IPS-18a (cell line): ENCODE measurements around the gene ARID1A.

ENCODE experiments used
- H3K27ac ChIP-seq: one replicate; pipeline ENCODE4 v1.5.1; 2013; ENCODE audit warnings: low read length
- H3K27me3 ChIP-seq: one replicate; pipeline ENCODE4 v1.6.1; 2013; ENCODE audit warnings: mild to moderate bottlenecking, low read length; ENCODE audit not compliant: control insufficient read depth, insufficient read depth
- H3K36me3 ChIP-seq: one replicate; pipeline ENCODE4 v1.6.1; 2013; ENCODE audit warnings: low read depth, low read length; ENCODE audit not compliant: control insufficient read depth
- H3K4me1 ChIP-seq: one replicate; pipeline ENCODE4 v1.6.1; 2013; ENCODE audit warnings: low read depth, low read length; ENCODE audit not compliant: control insufficient read depth
- H3K4me3 ChIP-seq: one replicate; pipeline ENCODE4 v1.5.1; 2013; ENCODE audit warnings: low read length
- H3K9ac ChIP-seq: one replicate; pipeline ENCODE4 v1.6.1; 2013; ENCODE audit warnings: mild to moderate bottlenecking, low read length, moderate library complexity
- H3K9me3 ChIP-seq: one replicate; pipeline ENCODE4 v1.6.1; 2013; ENCODE audit warnings: low read depth, low read length; ENCODE audit not compliant: control insufficient read depth

The ARID1A gene

GRCh38 chr1:26749458-26749857 lies 53.6 kb downstream of the ARID1A start:
- H3K36me3 ChIP-seq, result peaks cover 76% of the 10 kb centered on the region
- no peak overlapping the region for H3K27ac ChIP-seq
- H3K4me3 ChIP-seq, result no peak overlapping the region
- no peaks in the 10 kb centered on the region for H3K4me1 ChIP-seq
- H3K9me3 ChIP-seq, result no peaks in the 10 kb centered on the region
- no peak overlapping the region for H3K9ac ChIP-seq
- H3K27me3 ChIP-seq, result no peaks in the 10 kb centered on the region

- Histone ChIP-seq H3K4me3 (no peak overlapping the region), H3K9me3 (no peaks in the 10 kb centered on the region), H3K4me1 (no peaks in the 10 kb centered on the region), H3K27ac (no peak overlapping the region), H3K9ac (no peak overlapping the region), H3K27me3 (no peaks in the 10 kb centered on the region), H3K36me3 (peaks cover 73% of the 10 kb centered on the region)
Measured at GRCh38 chr1:26750428-26750827, 54.6 kb downstream of the ARID1A start.

GRCh38 chr1:26752519-26752918 lies 56.7 kb downstream of the ARID1A start:
- H3K27me3 ChIP-seq, result no peaks in the 10 kb centered on the region
- no peak overlapping the region for H3K27ac ChIP-seq
- no peak overlapping the region for H3K9ac ChIP-seq
- H3K4me3 ChIP-seq, result no peak overlapping the region
- no peaks in the 10 kb centered on the region for H3K9me3 ChIP-seq
- no peaks in the 10 kb centered on the region for H3K4me1 ChIP-seq
- H3K36me3 ChIP-seq, result peaks cover 61% of the 10 kb centered on the region

GRCh38 chr1:26754086-26754874 lies 58.5 kb downstream of the ARID1A start:
- H3K36me3 ChIP-seq, result peaks cover 64% of the 10 kb centered on the region
- H3K4me3 ChIP-seq, result no peak overlapping the region
- H3K27me3 ChIP-seq, result no peaks in the 10 kb centered on the region
- H3K9ac ChIP-seq, result no peak overlapping the region
- no peaks in the 10 kb centered on the region for H3K4me1 ChIP-seq
- no peak overlapping the region for H3K27ac ChIP-seq
- no peaks in the 10 kb centered on the region for H3K9me3 ChIP-seq

GRCh38 chr1:26758358-26758757 lies 62.5 kb downstream of the ARID1A start:
- no peaks in the 10 kb centered on the region for H3K9me3 ChIP-seq
- H3K9ac ChIP-seq, result no peak overlapping the region
- no peaks in the 10 kb centered on the region for H3K4me1 ChIP-seq
- no peak overlapping the region for H3K4me3 ChIP-seq
- H3K27ac ChIP-seq, result no peak overlapping the region
- peaks cover 61% of the 10 kb centered on the region for H3K36me3 ChIP-seq
- H3K27me3 ChIP-seq, result no peaks in the 10 kb centered on the region

- no peak overlapping the region for H3K4me3 ChIP-seq
- H3K9ac ChIP-seq, result no peak overlapping the region
- no peak overlapping the region for H3K27ac ChIP-seq
- H3K4me1 ChIP-seq, result no peaks in the 10 kb centered on the region
- no peaks in the 10 kb centered on the region for H3K27me3 ChIP-seq
- no peaks in the 10 kb centered on the region for H3K9me3 ChIP-seq
- peaks cover 59% of the 10 kb centered on the region for H3K36me3 ChIP-seq
Measured at GRCh38 chr1:26759531-26759930, 63.7 kb downstream of the ARID1A start.

- Histone ChIP-seq H3K4me1 (no peaks in the 10 kb centered on the region), H3K36me3 (peaks cover 60% of the 10 kb centered on the region), H3K9me3 (no peaks in the 10 kb centered on the region), H3K4me3 (no peak overlapping the region), H3K27ac (no peak overlapping the region), H3K27me3 (no peaks in the 10 kb centered on the region), H3K9ac (no peak overlapping the region)
Measured at GRCh38 chr1:26761217-26761616, 65.4 kb downstream of the ARID1A start.

- H3K27me3 ChIP-seq, result no peaks in the 10 kb centered on the region
Measured at GRCh38 chr1:26767714-26768113, 71.9 kb downstream of the ARID1A start.

GRCh38 chr1:26768755-26769154 lies 72.9 kb downstream of the ARID1A start:
- Histone ChIP-seq H3K9ac (no peak overlapping the region), H3K27me3 (no peaks in the 10 kb centered on the region), H3K4me1 (no peaks in the 10 kb centered on the region), H3K36me3 (peaks cover 88% of the 10 kb centered on the region), H3K4me3 (no peak overlapping the region), H3K27ac (no peak overlapping the region), H3K9me3 (no peaks in the 10 kb centered on the region)

More at GRCh38 chr1:26767714-26768113, 71.9 kb downstream of the ARID1A start:
- Histone ChIP-seq H3K9me3 (no peaks in the 10 kb centered on the region), H3K9ac (no peak overlapping the region), H3K27ac (no peak overlapping the region), H3K36me3 (peaks cover 86% of the 10 kb centered on the region), H3K4me3 (no peak overlapping the region), H3K4me1 (no peaks in the 10 kb centered on the region)

- Histone ChIP-seq H3K4me3 (no peak overlapping the region), H3K4me1 (no peaks in the 10 kb centered on the region), H3K27ac (no peak overlapping the region)
Measured at GRCh38 chr1:26771285-26771642, 75.4 kb downstream of the ARID1A start.

GRCh38 chr1:26771643-26772321 lies 76.0 kb downstream of the ARID1A start:
- H3K36me3 ChIP-seq, result peaks cover 99% of the 10 kb centered on the region
- no peaks in the 10 kb centered on the region for H3K27me3 ChIP-seq
- H3K9me3 ChIP-seq, result no peaks in the 10 kb centered on the region
- no peaks in the 10 kb centered on the region for H3K4me1 ChIP-seq
- H3K27ac ChIP-seq, result no peak overlapping the region
- H3K4me3 ChIP-seq, result no peak overlapping the region
- H3K9ac ChIP-seq, result no peak overlapping the region

More at GRCh38 chr1:26771285-26771642, 75.4 kb downstream of the ARID1A start:
- H3K9me3 ChIP-seq, result no peaks in the 10 kb centered on the region
- H3K27me3 ChIP-seq, result no peaks in the 10 kb centered on the region
- peaks cover 99% of the 10 kb centered on the region for H3K36me3 ChIP-seq
- H3K9ac ChIP-seq, result no peak overlapping the region

GRCh38 chr1:26772687-26773086 lies 76.9 kb downstream of the ARID1A start:
- H3K4me1 ChIP-seq, result no peaks in the 10 kb centered on the region
- no peak overlapping the region for H3K4me3 ChIP-seq
- H3K27me3 ChIP-seq, result no peaks in the 10 kb centered on the region
- H3K9me3 ChIP-seq, result no peaks in the 10 kb centered on the region
- no peak overlapping the region for H3K27ac ChIP-seq
- peaks cover 96% of the 10 kb centered on the region for H3K36me3 ChIP-seq
- H3K9ac ChIP-seq, result no peak overlapping the region
